GM18870 (cell line): ENCODE measurements around the gene BTBD2.
"Not testable (repeated sequence)": the region's sequence is repeated elsewhere in the genome, so short reads cannot be mapped to it uniquely, and the experiment has no call there.

Experiments used
- ATAC-seq: cut with Tn5 transposase; IDR thresholded peaks from one replicate; pipeline ENCODE4 v1.9.1; 2021; ENCODE audit warnings: moderate library complexity; ENCODE audit not compliant: unreplicated experiment

BTBD2 gene

DNA sequence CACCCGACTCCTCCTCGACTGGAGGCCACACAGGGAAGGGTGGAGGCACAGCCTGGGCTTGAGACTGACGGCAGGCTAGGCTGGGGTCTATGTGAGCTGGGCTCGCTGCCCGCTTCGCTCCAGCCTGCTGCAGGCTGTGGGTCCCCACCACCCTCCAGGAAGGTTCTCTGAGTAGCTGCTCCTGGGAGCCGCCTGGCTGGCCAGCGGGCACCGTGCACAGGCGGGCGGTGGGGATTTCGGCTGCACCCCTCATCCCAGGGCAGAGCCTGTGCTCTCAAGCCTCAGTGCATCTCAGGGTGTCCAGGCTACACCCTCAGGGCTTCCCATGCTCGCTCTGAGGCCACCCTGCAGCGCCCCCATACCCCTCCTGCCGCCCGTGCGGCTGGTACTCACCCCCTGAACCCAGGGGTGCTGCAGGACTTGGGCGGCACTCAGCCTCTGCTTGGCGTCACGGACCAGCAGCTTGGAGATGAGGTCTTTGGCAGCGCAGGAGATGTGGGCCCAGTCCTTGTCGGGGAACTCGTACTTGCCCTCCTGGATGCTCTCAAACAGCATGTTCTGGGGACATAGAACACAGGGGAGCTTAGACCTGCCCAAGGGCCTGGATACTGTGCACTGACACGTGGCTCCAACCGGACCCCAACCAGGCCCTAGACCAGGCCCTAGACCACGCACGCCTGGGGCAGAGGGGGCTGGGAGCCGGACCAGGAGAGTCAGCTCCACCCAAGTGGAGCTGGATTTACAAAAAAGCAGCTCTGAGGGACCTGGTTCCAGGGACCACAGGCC is 25.3 kb upstream of the BTBD2 start:
- ATAC-seq: no peak

DNA sequence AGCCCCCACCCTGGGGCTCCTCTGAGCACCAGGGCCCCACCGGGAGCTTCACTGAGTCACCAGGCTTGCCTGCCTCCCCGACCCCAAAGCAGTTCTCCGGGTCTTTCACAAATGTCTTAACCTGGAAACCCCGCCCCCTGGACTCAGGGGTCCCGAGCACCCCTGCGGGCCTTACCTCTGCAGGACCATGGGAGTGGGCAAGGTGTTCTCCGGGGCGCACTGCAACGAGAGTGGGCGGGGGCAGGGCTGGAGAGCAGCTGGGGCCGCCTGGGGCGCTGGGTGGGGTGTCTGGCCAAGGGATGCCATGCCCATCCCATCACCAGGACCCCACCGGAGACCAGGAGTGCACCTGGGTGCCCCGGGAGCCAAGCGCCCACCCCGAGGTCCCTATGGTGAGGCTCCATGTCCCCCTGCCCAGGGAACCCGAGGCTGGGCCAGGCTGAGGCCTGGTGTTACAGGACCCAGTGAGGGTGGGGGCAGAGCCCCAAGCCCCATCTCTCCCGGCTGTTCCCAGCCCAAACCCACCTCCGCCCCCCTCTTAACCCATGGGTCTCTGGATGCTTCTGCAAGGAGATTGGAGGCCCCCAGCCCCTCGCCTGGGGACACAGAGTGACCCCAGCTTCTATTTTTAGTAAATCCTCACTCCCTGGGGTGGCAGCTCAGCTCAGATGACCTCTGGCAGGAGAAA is 24.6 kb upstream of the BTBD2 start:
- no peak for ATAC-seq

DNA sequence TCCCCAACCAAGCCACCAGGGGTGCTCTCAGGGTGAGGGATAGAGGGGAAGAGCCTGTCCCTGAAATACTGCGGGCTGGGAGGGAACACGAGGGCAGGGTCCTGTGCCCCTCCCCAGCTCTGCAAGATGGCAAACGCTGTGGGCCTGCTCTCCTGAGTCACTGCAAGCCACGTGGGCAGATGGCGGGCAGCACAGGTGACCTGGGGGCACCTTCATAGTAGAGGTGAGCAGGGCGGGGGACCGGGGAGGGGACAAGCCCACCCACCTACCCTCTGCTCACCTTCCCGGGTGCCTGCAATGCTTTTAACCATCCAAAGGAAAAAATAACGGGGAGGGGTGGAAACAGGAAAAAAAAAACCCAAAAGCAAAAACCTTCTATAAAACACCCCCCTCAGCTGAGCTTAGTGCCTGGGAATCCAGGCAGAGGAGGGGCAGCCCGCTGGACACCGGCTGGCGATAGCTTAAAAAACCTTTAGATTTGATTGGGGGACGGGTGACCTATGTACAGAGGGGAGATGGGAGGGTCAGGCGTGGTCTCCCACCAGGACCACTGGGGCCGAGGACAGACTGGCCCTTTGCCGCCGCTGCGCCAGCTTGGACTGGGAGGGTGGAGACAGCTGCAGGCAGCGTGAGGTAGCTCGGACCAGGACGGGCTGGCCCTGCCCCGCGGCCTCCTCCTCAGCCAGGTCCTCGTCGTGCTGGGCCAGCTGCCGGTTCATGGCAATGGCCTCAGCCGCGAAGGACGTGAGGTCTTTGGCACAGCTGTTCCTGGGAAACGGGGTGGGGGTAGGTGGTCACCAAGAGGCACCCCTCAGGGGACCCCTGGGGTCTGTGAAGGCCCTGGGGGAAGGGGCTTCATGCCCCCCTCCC is 23.8 kb upstream of the BTBD2 start:
- no peak for ATAC-seq

DNA sequence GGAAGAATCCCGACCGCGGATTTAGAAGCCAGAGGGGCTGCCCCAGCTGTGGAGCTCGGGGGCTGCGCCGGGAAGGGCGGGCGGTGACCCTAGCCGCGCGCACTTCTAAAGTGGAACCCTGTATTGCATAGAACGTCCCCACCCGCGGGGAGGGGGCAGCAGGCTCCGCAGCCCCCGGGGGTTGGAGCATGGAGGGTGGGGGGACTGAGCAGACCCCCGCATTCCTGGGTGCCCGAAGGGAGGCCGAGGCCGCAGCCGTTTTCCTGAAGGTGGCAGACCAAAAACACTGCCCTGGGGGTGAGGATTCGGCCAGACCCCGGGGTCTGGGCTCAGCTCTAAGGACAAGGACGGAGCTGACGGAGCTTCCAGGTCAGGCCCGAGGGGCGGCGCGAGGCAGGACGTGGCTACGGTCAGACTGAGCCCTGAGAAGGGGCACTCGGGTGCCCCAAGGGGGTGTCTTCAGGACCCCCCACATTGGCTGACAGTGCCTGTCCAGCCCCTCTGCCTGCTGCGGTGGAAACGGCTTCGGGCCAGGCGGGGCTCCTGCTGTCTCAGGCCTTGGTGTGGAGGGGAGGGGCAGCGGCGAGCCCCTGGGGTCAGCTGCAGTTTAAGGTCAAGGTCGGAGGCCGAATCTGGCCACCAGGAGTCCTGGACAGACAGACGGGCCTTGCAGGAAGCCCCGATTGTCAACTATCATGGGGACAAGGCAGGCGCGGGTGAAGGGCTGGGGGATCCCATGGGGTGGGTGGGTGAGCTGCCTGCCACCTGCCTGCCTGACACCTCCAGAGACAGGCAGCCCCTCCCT is 23.0 kb upstream of the BTBD2 start:
- no peak for ATAC-seq

DNA sequence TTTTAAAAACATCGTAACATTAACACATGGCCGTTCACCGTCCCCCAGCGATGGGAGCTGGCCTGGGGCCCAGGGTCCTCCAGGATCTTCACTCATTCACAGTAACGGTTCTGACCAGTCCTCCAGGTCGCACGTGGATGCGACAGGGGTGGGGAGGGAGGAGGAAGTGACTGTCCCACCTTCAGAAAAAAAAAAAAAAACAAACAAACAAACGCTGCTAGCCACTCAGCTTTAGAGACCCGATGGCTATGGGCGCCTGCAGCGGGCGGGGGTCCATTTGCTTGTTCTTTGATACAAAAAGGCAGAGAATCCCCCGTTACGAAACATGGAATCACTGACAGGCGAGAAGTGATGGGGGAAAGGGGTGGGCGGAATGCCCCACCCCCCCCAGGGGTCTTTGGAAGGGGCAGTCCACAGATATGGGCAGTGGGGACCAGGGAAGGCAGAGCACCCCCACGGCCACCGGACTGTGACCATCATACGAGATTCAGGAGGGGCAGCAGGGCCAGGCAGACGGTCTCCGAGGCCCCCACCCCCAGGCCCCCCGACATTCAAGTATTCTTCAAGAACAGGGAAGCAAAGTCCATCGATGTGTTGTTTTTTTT is 22.2 kb upstream of the BTBD2 start:
- no peak for ATAC-seq

DNA sequence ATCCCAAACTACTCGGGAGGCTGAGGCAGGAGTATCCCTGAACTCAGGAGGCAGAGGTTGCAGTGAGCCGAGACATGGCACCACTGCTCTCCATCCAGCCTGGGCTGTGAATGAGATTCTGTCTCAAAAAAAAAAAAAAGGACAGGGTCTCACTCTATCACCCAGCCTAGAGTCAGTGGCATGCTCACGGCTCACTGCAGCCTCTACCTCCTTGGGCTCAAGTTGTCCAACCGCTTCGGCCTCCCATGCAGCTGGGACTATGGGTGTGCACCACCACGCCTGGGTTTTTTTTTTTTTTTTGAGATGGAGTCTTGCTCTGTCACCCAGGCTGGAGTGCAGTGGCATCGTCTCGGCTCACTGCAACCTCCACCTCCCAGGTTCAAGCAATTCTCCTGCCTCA is 20.9 kb upstream of the BTBD2 start:
- ATAC-seq: no peak

DNA sequence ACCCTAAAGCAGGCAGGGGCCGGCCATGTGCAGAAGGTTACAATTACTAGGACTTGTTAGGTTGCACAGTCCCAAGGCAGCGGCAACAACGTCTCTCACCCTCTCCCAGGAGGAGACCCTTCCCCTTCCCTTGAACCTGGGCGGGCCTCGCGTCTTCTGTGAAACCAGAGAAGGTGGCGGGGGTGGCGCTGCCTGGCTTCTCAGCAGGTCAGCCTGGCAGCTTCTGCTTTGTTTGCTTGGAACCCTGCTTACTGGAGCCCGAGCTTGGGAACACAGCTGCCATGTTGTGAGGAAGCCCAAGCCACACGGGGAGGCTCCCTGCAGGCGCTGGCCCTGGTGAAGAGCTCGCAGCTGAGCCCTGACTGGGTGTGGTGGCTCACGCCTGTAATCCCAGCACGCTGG is 20.1 kb upstream of the BTBD2 start:
- ATAC-seq: no peak

DNA sequence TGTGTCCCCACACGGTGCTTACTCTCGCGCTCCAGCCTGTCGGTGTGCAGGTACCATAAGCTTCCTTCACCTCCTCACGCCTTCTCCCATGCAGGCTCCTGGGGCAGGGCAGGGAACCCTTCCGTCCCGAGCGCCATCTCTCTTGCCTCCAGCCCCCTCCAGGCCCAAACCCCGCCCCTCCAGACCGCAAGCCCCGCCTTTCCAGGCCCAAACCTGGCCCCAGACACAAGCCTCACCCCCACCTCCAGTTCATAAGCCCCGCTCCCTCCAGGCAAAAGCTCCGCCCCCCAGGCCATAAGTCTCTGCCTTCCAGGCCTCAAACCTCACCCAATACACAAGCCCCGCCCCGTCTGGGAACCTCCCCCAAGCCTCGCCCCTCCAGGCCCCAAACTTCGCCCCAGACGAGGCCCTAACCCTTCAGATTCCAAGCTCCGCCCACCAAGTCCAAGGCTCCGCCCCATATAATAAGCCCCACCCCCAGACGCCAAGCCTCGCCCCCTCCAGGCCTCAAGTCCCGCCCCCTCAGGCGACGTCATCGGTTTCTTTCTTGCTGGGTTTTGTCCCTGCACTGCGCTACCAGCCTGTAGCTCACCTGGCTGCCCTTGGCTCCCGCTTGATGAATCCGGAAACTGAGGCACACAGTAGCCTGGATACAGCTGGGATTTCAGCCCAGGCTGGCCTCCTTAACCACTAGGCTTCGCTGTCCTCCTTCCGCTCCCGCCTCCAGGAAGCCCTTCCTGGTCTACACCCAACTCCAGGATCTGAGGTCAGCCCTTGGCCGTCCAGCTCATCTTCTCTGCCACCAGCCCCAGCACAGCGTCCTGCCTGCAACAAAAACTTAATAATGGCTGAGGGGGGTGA is 19.4 kb upstream of the BTBD2 start:
- ATAC-seq: no peak

DNA sequence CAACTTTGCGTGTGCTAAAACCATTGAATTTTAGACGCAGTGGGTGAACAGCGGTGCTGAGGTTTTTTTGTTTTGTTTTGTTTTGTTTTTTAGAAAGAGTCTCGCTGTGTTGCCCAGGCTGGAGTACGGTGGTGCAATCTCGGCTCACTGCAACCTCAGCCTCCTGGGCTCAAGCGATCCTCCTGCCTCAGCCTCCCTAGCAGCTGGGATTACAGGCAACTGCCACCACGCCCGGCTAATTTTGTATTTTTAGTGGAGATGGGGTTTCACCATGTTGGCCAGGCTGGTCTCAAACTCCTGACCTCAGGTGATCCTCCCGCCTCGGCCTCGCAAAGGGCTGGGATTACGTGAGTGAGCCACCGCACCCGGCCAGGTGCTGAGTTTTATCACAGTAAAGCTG is 18.7 kb upstream of the BTBD2 start:
- ATAC-seq: not testable (repeated sequence)

DNA sequence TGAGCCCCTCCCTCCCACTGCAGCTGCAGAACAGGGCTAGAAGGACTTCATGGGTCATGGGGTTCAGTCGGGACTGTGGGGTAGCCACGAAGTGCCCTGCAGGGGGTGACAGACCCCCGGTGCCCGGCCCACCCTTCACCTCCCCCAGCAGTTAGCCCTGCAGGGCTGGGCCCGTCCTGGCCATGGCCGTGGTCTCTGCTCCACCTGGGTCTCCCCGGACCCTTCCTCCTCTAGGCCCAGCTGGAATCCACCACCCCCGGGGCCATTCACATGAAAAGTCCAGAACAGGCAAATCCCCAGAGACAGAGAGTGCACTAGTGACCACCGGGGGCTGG is 18.3 kb upstream of the BTBD2 start:
- no peak for ATAC-seq

DNA sequence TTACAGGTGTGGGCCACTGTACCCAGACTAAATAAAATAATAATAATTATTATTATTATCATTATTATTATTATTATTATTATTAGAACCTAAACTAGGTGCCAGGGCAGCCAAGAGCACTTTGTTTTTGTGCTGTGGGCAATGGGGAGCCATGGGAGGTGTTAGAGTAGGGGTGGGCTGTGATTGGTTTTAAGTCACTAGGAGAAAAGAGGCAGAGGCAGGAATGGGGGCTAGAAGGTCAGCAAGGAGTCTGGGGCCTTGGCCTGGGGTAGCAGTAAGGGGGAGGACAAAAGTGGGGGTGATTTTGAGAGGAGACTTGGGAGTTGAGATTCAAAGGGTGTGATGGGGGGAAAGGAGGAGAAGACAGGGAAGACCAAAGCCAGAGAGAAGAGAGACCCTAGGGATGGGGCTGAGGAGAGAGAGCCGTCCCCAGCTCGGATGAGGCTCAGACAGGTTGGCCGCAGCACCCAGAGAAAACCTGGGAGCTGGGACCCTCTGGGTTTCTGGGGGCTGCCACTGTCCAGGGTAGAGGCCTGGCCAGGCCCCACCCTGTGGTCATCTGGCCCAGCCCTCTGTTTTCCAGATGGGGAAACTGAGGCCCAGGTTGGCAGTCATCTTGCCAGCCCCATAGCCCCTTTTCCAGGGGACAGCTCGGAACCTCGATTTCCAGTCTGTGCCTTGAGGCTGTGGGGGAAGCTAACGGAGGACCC is 17.8 kb upstream of the BTBD2 start:
- ATAC-seq: no peak

DNA sequence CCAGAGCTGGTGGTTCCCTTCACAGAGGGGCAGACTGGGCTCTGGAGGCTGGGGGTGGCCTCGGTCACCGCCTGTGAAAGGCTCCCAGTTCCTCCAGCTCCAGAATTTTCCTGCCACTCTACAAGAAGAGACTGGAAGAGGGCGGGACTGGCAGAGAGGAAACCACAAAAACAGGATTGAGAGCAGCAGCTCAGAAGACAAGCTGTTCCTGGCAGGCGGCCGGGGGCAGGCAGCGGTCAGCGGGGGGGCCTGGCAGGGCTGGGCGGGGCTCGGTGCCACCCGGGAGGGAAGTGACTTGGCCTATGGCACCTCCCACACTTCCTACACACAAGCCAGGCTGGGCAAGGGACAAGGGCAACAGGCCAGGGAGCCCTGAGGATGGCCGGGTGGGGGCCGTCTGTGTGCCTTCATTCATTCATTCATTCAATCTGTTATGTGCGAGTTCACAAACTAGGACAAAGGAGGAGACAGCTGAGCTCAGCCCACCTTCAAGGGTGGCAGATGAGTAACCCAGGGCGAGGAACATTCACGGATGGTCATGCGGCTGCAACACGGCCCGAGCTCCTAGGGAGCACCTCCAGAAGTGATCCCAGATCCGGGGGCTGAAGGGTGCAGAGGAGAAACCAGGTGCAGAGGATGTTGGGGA is 16.9 kb upstream of the BTBD2 start:
- no peak for ATAC-seq

DNA sequence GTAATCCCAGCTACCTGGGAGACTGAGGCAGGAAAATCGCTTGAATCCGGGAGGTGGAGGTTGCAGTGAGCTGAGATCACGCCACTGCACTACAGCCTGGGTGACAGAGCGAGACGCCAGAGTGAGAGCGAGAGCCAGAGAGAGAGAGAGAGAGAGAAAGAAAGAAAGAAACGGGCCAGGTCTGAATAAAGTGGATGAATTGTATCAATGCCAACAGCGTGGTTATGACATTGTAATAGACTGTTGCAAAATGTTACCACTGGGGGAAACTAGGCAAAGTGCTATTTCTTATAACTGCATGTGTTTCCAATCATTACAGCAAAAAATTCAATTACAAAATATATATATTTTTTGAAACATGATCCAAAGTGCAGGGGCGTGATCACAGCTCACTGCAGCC is 11.8 kb upstream of the BTBD2 start:
- no peak for ATAC-seq

DNA sequence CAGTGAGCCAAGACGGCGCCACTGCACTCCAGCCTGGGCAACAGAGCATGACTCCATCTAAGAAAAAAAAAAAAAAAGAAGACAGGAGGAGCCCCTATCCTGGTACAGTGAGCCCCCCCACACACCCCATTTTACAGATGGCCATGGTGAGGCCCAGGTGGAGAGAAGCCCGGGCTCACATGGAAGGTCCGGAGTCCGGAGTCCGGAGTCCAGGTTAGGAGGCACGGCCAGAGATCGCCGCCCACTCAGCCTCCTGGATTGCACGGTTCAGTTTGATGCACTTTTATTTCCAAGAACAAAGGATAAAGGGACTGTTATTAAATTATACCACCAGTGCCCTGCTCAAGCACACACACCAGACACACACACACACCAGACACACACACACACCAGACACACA is 11.3 kb upstream of the BTBD2 start:
- ATAC-seq: no peak

DNA sequence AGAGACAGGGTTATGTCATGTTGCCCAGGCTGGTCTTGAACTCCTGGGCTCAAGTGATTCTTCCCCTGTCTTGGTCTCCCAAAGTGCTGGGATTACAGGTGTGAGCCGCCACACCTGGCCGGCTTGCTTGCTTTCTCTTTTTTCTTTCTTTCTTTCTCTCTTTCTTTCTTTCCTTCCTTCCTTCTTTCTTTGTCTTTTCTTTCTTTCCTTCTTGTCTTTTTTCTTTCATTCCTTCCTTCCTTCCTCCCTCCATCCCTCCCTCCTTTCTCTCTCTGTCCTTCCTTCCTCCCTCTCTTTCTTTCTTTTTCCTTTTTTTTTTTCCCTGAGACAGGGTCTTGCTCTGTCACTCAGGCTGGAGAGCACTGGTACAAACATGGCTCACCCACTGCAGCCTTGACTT is 6.8 kb upstream of the BTBD2 start:
- ATAC-seq: no peak

DNA sequence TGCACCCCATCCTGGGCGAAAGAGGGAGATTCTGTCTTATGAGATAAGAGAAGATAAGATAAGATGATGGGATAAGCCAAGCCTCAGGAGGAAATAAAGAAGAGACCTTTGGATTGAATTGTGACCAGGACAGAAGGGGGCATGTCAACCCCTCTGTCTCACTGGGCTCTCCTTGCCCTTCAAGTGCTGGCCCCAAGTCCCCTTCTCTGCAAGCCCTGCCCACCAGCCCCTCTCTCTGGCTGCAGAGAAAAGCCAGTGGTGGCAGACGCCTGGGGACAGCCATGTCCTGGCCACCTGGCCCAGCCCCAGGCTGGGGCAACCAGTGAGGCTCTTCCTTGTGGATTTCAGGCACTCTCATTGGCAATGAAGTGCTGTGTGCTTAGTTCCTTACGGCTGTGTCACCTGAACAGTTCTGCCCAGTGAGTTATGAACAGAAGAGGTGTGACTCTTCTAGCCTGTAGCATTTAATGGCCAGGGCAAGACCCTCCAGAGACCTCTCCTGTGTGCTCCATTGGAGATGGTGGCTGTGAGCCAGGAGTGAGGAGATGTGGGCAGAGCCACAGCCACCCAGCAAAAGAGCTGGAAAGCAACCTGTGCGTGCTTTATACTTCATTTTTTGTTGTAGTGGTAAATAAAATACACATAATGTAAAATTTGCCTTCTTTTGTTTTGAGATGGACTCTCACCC is 6.1 kb upstream of the BTBD2 start:
- no peak for ATAC-seq

DNA sequence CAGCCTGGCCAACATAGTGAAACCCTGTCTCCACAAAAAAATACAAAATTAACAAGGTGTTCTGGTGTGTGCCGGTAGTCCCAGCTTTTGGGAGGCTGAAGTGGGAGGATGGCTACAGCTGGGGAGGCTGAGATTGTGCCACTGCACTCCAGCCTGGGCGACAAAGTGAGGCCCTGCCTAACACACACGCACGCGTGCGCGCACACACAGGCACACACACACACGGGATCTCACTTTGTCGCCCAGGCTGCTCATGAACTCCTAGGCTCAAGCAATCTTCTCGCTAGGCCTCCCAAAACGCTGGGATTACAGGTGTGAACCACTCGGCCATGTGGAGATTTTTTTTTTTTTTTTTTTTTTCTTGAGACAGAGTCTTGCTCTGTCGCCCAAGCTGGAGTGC is 3.2 kb upstream of the BTBD2 start:
- no peak for ATAC-seq
